ENCODE measurements around the gene PSMD1. TPM values are rescaled to one million over a fixed set of nuclear protein-coding genes. Genes with fewer than 3 reads are reported as not detected.
A peak's percentile ranks its signal among the peaks of the same experiment; 100 is the strongest.

PSMD1 gene
- total and polyA plus RNA-seq, 2 of the 8 experiments (the other 6 are each of a cell fraction or from before 2014, with no cell fraction given), result 179 to 272 TPM

DNA sequence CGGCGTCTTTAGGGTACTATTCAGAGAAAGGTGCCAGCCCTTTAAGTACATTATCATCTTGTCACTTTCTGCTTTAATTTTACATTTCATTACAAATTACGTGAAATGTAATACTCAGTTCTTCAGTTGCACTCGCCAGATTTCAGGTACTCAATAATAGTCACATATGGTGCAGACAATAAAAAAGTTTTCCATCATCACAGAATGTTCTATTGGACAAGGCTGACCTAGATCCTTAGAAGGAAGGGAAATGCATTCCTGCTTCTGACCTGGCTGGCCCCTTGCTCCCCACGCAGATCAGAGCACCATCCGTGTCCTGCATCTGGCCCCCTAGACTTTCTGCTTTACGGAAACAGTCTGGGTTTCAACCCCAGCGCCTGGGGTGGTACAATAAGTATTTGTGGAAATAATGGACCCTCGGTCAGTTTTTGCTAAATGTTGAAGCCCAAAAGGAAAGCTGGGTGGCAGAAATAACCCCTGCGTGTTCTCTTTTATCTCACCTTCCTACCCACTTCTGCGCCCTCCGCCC, 20.0 kb upstream of the PSMD1 start:
- Histone ChIP-seq H3K23ac (ENCODE audit: insufficient read length) (no peak overlapping the region), H3K27ac (ENCODE audit: low read depth, low read length) (no peak overlapping the region), H2BK120ac (replicated peaks; ENCODE audit: low read depth, low read length) (no peak overlapping the region), H3K9me3 (ENCODE audit: insufficient read depth in 2 of 2, low read depth in 1 of 2, low read length in 1 of 2) (no peaks in the 10 kb centered on the region), H3K56ac (replicated peaks; ENCODE audit: insufficient read length, low read depth, low read length) (no peak overlapping the region), H2AFZ (ENCODE audit: low read length) (no peak overlapping the region), H4K91ac (replicated peaks; ENCODE audit: insufficient read length, low read length) (no peak overlapping the region), H3K4me2 (ENCODE audit: insufficient read depth in 1 of 2, low read depth in 2 of 2, low read length in 2 of 2) (peak overlapping the region in 1 of 2 experiments; percentile 85; a peak in 1 of 4 replicates), H3K79me1 (ENCODE audit: low read depth, low read length) (no peaks in the 10 kb centered on the region), H3K27me3 (replicated peaks in 1 of 4; ENCODE audit: control insufficient read depth in 3 of 4, extremely low read depth in 1 of 4, insufficient read depth in 3 of 4, low read length in 3 of 4) (peaks cover 24 to 34% (median 33%) of the 10 kb centered on the region in 4 experiments), H3K36me3 (ENCODE audit: control insufficient read depth in 2 of 4, insufficient read depth in 4 of 4, low read length in 3 of 4) (no peaks in the 10 kb centered on the region), H3K9ac (replicated peaks in 1 of 4; ENCODE audit: extremely low read depth in 1 of 4, low read depth in 3 of 4, low read length in 3 of 4) (no peak overlapping the region), H3K79me2 (ENCODE audit: control insufficient read depth in 1 of 2, insufficient read depth in 2 of 2, low read length in 2 of 2) (no peaks in the 10 kb centered on the region), H3K4me1 (replicated peaks in 1 of 4; ENCODE audit: control insufficient read depth in 3 of 4, insufficient read depth in 4 of 4, low read length in 3 of 4) (peaks cover 0 to 6% (median under 1%) of the 10 kb centered on the region in 4 experiments; a peak in 4 of 7 replicates), H3K4me3 (ENCODE audit: extremely low read depth in 1 of 4, insufficient read depth in 2 of 4, low read depth in 3 of 4, low read length in 4 of 4) (peak overlapping the region in 1 of 4 experiments; percentile 33; a peak in 1 of 8 replicates), H3K18ac (ENCODE audit: extremely low read depth, low read length) (no peak overlapping the region), H4K5ac (ENCODE audit: insufficient read length, low read depth, low read length) (no peak overlapping the region), H2AK5ac (ENCODE audit: low read depth, low read length) (no peak overlapping the region), H3K14ac (ENCODE audit: insufficient read length) (no peak overlapping the region), H4K20me1 (replicated peaks in 1 of 2; ENCODE audit: control insufficient read depth in 1 of 2, insufficient read depth in 2 of 2, low read length in 2 of 2) (no peaks in the 10 kb centered on the region), H3K4ac (replicated peaks; ENCODE audit: insufficient read length, low read depth, low read length) (no peak overlapping the region), H2BK15ac (ENCODE audit: low read length) (no peak overlapping the region), H2BK20ac (ENCODE audit: low read length) (no peak overlapping the region), H2BK12ac (ENCODE audit: low read depth, low read length) (no peak overlapping the region), H3K23me2 (ENCODE audit: low read depth, low read length) (peaks cover 5% of the 10 kb centered on the region), H4K8ac (ENCODE audit: extremely low read depth, insufficient read depth, low read length) (no peak overlapping the region), H2BK5ac (ENCODE audit: low read depth, low read length) (no peak overlapping the region)
- FAIRE-seq (no peak), DNase-seq (ENCODE audit: low read depth in 1 of 2, low spot score in 2 of 2) (no peak)
- WGBS, 2 experiments (ENCODE audit: extremely low coverage in 1 of 2, insufficient coverage in 1 of 2, insufficient read length in 1 of 2, insufficient replicate concordance in 2 of 2, low coverage in 1 of 2, low lambda C conversion rate in 2 of 2, missing lambda C conversion rate in 1 of 2), result 74% methylated on average over 10 of the region's 12 CpGs; no CpG with 5 or more reads in 1 of the 2 experiments
- ChIA-PET POLR2A (ENCODE audit: partially characterized antibody) (interaction anchor here (1.3 kb wide), 1 partner anchor 21 kb away, joined by 3 read pairs; no protein-coding TSS in a partner anchor), CTCF (ENCODE audit: partially characterized antibody) (interaction anchor here (0.8 kb wide), 1 partner anchor 68 kb away, joined by 3 read pairs; no protein-coding TSS in a partner anchor)
- TF ChIP-seq CHD1 (IDR thresholded peaks at IDR 0.05; ENCODE audit: low read depth, low read length) (no peak), BCL11A (IDR thresholded peaks at IDR 0.05; ENCODE audit: low read depth in 2 of 2, low read length in 2 of 2) (no peak), EGR1 (IDR thresholded peaks at IDR 0.05; ENCODE audit: borderline replicate concordance, low read depth, low read length) (no peak), RFX5 (IDR thresholded peaks at IDR 0.05; ENCODE audit: borderline replicate concordance, low read depth, low read length) (no peak), SP1 (IDR thresholded peaks at IDR 0.05; ENCODE audit: low read depth, low read length) (no peak), TCF12 (IDR thresholded peaks at IDR 0.05; ENCODE audit: low read depth, low read length) (no peak), HDAC2 (IDR thresholded peaks at IDR 0.05; ENCODE audit: borderline replicate concordance in 1 of 2, low read depth in 2 of 2, low read length in 2 of 2) (no peak), TAF7 (optimal IDR thresholded peaks at IDR 0.05; ENCODE audit: borderline replicate concordance, low read depth, low read length) (no peak), YY1 (IDR thresholded peaks at IDR 0.05; ENCODE audit: low read depth, low read length) (no peak), SP4 (IDR thresholded peaks at IDR 0.05; ENCODE audit: low read length) (no peak), SP2 (IDR thresholded peaks at IDR 0.05; ENCODE audit: low read length) (no peak), EP300 (IDR thresholded peaks at IDR 0.05; ENCODE audit: borderline replicate concordance in 1 of 2, low read depth in 2 of 2, low read length in 2 of 2) (no peak), BRCA1 (IDR thresholded peaks at IDR 0.05; ENCODE audit: low read depth, low read length) (no peak), MAX (IDR thresholded peaks at IDR 0.05) (no peak)
